Transverse colon (tissue), 4 donors: ENCODE measurements around the gene OSGEPL1.

Experiments
- CTCF ChIP-seq, 5 experiments: fragments of 200-600 bp in 3 of 5; fragments of 450-650 bp in 2 of 5; sonication (generic) in 3 of 5; IDR thresholded peaks; 1 replicate in 2 of 5; 2 replicates in 3 of 5; pipeline ENCODE4 v1.5.1; 2016 to 2017; ENCODE audit warnings: antibody characterized with exemption in 5 of 5, inconsistent platforms in 3 of 5, mild to moderate bottlenecking in 2 of 5, moderate library complexity in 1 of 5
- EP300 ChIP-seq: sonication (generic); formaldehyde crosslinking; IDR thresholded peaks from one replicate; pipeline ENCODE4 v1.6.1; 2017; ENCODE audit warnings: antibody characterized with exemption, low read depth
- POLR2A ChIP-seq: fragments of 450-650 bp; IDR thresholded peaks from one replicate; pipeline ENCODE4 v1.6.1; 2016; ENCODE audit warnings: antibody characterized with exemption, mild to moderate bottlenecking, moderate library complexity
- POLR2AphosphoS5 ChIP-seq, 3 donors: sonication (generic); formaldehyde crosslinking; IDR thresholded peaks; one replicate each; pipeline ENCODE4 v1.6.1; 2016; ENCODE audit warnings: antibody characterized with exemption in 3 of 3

GRCh38 chr2:189794310-189794709 is 31.7 kb upstream of the OSGEPL1 start:
- no peak for TF ChIP-seq CTCF (IDR thresholded peaks at IDR 0.05)
- TF ChIP-seq EP300, result no peak
- TF ChIP-seq POLR2A, result no peak
- no peak for TF ChIP-seq POLR2AphosphoS5 (IDR thresholded peaks at IDR 0.05)
